Mucosa of descending colon (tissue), 3 donors: ENCODE data around the gene PSMB3. TPM values are rescaled to one million over a fixed set of nuclear protein-coding genes. Genes with fewer than 3 reads are reported as not detected.

ENCODE experiments used
- ATAC-seq: fragments of 200-7000 bp; cut with Tn5 transposase; one replicate; pipeline ENCODE4 v1.9.1; 2020; ENCODE audit warnings: mild to moderate bottlenecking, moderate library complexity
- DNase-seq, 3 donors: peaks; one replicate each; pipeline ENCODE4 v3.0.0-alpha.2; 2020
- H3K36me3 ChIP-seq: fragments of 200-600 bp; one replicate; pipeline ENCODE4 v1.8.0; 2021; ENCODE audit warnings: low read depth, mild to moderate bottlenecking
- H3K4me1 ChIP-seq: fragments of 200-600 bp; one replicate; pipeline ENCODE4 v1.8.0; 2021; ENCODE audit warnings: low read depth, mild to moderate bottlenecking
- H3K4me3 ChIP-seq: fragments of 200-600 bp; one replicate; pipeline ENCODE4 v1.8.0; 2021; ENCODE audit warnings: mild to moderate bottlenecking
- H3K9me3 ChIP-seq: fragments of 200-600 bp; one replicate; pipeline ENCODE4 v1.8.0; 2021; ENCODE audit warnings: mild to moderate bottlenecking
- intact Hi-C, 2 donors: fragments of 100-400 bp; cut with DNase I in 1 of 2; cut with micrococcal nuclease in 1 of 2; formaldehyde crosslinking; loops; one replicate each; pipeline versions ENCODE4 v1.11.0 to v1.11.1; 2022; cut with DNase I, micrococcal nuclease
- total RNA-seq, 3 donors: library from RNA; stranded (reverse); fragmentation: NEBNext Ultra II Directional in 2 of 3; extraction: Animal tissue kit (Norgen Biotek cat#: 25700) in 2 of 3; gene quantifications; one replicate each; pipeline versions ENCODE4 v1.2.1 to v1.2.4, GENCODE V29; 2021 to 2023
- TF ChIP-seq, protein P1 (sequence below): fragments of 200-600 bp; IDR thresholded peaks from one replicate; pipeline ENCODE4 v1.8.0; 2022; ENCODE audit warnings: antibody characterized with exemption, mild to moderate bottlenecking
- donor health status: DM: no; HTN: no; CAD: no; lungs with moderate emphysema.
- donor health status: DM: no; HTN: no; CAD: no.
- donor health status: DM: no; HTN: yes; CAD: no.

PSMB3 gene
- total RNA-seq, 3 donors from 2014 or later, result 129 to 197 (median 145) TPM

DNA sequence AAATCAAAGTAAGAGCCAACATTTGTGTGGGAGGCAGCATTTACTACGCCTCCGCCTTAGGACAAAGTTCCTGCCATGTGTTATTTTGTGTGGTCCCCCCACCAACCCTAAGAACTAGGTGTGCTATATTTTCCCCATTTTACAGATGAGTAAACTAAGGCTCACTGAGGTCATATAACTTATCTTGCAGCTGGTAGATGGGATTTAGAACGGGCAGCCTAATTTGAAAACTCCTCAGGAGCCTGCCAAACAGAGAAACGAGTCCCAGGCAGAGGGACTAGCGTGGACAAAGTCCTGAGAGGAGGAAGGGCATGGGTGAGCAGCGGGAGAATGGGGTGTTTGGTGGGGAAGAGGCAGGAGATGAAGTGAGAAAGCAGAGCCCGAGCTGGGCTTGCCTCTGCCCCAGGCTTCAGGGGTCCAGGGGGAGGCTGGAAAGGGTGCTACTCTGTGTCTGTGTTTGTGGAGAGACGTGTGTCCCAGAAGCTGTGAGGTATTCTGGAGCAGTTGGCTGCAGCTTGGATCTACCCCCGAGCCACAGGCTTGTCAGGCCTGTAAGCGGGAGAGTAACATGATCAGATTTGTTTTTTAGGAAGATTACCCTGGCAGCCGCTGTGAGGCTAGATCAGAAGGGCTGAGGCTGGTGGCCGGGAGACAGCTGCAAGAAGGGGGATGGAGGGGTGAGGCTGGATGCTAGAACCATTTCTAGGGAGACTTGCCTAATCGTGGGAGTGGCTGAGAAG, 42.5 kb upstream of the PSMB3 start:
- intact Hi-C loops, result no loop called here
- Histone ChIP-seq H3K4me3 (no peak overlapping the region), H3K4me1 (peaks cover 6% of the 10 kb centered on the region), H3K9me3 (no peaks in the 10 kb centered on the region), H3K36me3 (no peaks in the 10 kb centered on the region)
- no peak for DNase-seq
- ATAC-seq, result no peak
- TF ChIP-seq, protein P1, sequence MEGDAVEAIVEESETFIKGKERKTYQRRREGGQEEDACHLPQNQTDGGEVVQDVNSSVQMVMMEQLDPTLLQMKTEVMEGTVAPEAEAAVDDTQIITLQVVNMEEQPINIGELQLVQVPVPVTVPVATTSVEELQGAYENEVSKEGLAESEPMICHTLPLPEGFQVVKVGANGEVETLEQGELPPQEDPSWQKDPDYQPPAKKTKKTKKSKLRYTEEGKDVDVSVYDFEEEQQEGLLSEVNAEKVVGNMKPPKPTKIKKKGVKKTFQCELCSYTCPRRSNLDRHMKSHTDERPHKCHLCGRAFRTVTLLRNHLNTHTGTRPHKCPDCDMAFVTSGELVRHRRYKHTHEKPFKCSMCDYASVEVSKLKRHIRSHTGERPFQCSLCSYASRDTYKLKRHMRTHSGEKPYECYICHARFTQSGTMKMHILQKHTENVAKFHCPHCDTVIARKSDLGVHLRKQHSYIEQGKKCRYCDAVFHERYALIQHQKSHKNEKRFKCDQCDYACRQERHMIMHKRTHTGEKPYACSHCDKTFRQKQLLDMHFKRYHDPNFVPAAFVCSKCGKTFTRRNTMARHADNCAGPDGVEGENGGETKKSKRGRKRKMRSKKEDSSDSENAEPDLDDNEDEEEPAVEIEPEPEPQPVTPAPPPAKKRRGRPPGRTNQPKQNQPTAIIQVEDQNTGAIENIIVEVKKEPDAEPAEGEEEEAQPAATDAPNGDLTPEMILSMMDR, result no peak

DNA sequence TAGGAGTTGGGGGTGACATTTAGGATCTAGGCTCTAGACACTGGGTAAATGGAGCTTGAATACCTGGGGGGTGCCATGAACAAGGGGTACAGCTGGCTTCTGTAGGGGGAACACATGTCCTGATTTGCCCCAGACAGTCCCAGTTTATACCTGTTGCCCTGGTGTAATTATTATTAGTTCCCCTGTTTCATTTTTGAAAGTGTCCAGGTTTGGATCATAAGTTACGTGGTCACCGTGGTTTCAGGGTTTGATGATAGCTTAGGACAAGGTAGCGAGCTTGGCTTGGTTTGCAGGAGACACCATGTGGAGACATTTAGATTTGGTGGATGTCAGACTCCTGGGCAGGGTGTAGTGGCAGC, 42.0 kb upstream of the PSMB3 start:
- intact Hi-C loops, result no loop called here
- DNase-seq (no peak), ATAC-seq (no peak)
- no peaks in the 10 kb centered on the region for H3K9me3 ChIP-seq
- H3K36me3 ChIP-seq, result no peaks in the 10 kb centered on the region
- TF ChIP-seq, protein P1, result no peak
- H3K4me1 ChIP-seq, result peaks cover 6% of the 10 kb centered on the region
- no peak overlapping the region for H3K4me3 ChIP-seq

DNA sequence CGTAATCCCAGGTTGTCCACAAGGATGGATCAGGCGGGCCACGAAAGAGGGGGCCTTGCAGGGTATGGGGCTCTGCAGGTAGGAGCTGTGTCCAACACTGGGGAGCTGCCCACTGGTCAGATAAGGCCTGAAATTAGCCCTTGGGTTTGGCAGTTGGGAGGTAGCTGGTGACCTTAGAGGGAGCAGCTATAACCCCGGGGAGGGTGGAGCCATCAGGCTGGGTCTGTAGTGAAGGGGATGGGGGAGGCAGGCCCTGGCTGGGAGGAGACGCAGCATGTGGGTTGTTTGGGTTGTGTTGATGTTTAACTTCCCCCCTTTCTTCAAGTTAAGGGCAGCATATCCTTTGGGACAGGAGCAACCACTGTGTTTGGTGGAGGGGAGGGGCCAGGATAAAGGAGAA, 41.6 kb upstream of the PSMB3 start:
- intact Hi-C loops, result no loop called here
- H3K4me3 ChIP-seq, result no peak overlapping the region
- DNase-seq (no peak), ATAC-seq (no peak)
- TF ChIP-seq, protein P1, result no peak
- H3K4me1 ChIP-seq, result peaks cover 6% of the 10 kb centered on the region
- H3K9me3 ChIP-seq, result no peaks in the 10 kb centered on the region
- H3K36me3 ChIP-seq, result no peaks in the 10 kb centered on the region

DNA sequence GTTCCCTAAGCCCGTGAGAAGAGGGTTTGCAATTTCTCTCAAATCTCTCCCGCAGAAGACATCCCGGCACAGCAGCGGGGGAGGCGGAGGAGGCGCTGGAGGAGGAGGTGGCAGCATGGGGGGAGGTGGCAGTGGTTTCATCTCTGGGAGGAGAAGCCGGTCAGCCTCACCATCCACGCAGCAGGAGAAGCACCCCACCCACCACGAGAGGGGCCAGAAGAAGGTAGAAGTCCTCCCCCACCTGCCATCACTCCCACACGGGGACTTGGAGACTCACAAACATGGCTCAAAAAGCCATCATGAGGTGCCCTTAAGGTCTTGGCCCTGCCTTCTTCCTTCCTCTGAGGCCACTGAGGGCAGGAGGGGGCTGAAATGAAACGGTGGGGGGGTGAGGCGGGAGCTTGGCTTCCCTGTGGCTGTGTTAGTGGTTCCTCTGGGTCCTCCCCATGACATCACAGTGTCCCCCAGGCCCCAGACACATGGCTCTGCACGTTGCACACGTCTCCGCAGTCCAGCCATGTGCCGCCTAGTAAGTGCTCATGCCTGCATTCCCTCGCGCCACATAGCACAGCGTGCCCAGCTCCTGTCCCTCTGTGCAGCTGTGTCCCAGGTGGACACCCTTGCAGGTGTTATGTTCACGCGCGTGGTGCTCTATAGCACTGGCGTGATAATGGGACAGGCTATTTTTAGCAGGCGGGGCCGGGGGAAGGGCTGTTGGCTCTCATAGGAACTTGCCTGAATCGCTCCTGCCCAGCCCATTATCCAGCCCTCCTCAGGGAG, 40.6 kb upstream of the PSMB3 start:
- Histone ChIP-seq H3K4me3 (no peak overlapping the region), H3K4me1 (peaks cover 5% of the 10 kb centered on the region), H3K36me3 (no peaks in the 10 kb centered on the region), H3K9me3 (no peaks in the 10 kb centered on the region)
- DNase-seq (no peak), ATAC-seq (no peak)
- intact Hi-C loops, result no loop called here
- TF ChIP-seq, protein P1, result no peak

DNA sequence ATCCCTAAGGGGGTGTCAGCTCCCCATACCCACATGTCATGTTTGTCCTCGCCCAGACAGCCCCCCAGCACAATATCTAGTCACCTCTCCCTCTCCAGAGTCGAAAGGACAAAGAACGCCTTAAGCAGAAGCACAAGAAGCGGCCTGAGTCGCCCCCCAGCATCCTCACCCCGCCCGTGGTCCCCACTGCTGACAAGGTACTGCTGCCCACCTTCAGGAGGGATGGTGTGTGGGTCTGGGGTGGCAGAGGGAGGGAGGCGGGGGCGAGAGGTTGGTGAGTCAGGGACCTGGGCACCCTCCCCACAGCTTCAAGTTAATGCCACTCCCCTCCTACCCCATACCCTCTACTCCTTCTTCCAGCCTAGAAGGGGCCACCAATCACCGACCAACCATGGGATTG, 39.9 kb upstream of the PSMB3 start:
- intact Hi-C loops, result no loop called here
- H3K4me3 ChIP-seq, result no peak overlapping the region
- no peaks in the 10 kb centered on the region for H3K36me3 ChIP-seq
- H3K4me1 ChIP-seq, result no peaks in the 10 kb centered on the region
- ATAC-seq (no peak), DNase-seq (no peak)
- H3K9me3 ChIP-seq, result no peaks in the 10 kb centered on the region
- TF ChIP-seq, protein P1, result no peak
